SH-SY5Y (cell line): ENCODE results near the gene PRDM15.

Source experiments
- GATA2 ChIP-seq: IDR thresholded peaks from 2 replicates; pipeline ENCODE4 v1.6.1; 2011; ENCODE audit warnings: mild to moderate bottlenecking, low read depth, low read length
- GATA3 ChIP-seq: IDR thresholded peaks from 2 replicates; pipeline ENCODE4 v1.6.1; 2011; ENCODE audit warnings: low read depth, mild to moderate bottlenecking, low read length, moderate library complexity

DNA sequence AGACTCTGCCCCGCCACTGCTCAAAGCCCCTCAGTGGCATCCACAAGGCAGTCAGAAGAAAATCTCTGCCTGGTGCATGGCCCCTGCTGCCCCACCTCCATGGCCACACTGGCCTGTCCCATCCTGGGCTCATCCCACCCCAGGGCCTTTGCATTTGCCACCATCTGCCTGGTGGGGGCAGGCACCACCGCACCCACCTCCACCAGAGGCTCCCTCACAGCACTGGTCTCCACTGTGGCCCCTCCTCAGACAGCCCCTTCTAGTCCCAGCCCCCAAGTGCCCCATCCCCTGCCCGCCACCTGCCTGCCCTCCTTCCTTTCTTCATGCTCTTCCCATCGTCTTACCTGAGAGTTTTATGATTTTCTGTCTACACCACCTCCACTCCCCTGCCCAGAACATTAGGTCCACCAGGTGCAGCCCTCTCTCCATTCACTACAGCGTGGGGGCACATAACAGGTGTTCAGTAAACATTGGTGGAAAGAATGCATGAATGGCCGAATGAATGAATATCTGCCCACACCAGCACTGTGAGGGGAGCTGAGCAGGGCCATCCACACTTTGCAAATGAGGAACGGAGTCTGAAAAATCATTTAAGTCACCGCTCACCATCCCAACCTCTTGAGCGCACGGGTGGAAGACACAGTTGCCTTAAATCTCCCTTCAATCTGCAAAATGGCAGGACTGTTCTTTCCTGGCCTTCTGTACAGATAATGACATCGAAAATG lies 2.1 kb downstream of the PRDM15 start:
- TF ChIP-seq GATA2: no peak
- TF ChIP-seq GATA3: no peak
